GM19397 (cell line): ENCODE data around the gene CNTNAP5.

Experiments used
- ATAC-seq: cut with Tn5 transposase; IDR thresholded peaks from one replicate; pipeline ENCODE4 v1.9.1; 2021; ENCODE audit warnings: mild to moderate bottlenecking, moderate library complexity; ENCODE audit not compliant: unreplicated experiment

The CNTNAP5 gene

DNA sequence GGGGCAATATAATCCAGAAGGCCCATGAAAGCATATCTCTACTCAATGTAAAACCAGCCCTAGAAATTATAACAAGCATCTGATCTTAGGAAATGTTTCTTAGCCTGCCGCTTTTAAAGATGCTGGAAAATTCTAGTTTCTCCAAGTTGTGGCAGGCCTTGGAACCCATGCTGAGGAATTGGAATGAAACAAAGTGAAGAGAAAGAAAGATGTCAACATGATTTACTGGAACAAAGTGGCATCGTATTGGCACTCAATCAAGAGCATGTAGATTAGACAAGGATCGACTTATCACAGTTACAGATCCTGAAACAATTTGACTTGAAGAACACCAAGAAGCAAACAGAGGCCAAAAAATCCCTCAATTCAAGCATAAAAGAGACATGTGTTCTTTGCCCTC lies 28.7 kb downstream of the CNTNAP5 start:
- no peak for ATAC-seq

- no peak for ATAC-seq
Observed at GRCh38 chr2:124063596-124063995, 38.5 kb downstream of the CNTNAP5 start.

DNA sequence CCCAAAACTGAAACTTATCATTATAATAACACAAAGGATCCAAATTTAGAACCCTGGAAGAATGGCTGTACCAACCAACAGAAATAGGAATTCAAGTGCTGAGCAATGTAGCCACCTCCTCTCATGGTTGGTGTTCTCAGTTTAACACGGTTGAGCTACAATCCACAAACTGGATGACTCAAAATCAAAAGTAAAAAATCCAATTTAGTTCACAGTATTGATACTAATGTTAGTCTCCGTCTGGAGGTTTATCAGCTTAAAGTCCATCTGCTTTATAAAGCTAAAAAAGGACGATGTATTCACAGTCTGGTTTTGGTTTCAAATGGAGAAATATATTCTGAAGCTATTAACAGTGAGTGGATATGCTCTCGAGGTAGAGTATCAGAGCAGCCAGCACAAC lies 40.5 kb downstream of the CNTNAP5 start:
- ATAC-seq: no peak

DNA sequence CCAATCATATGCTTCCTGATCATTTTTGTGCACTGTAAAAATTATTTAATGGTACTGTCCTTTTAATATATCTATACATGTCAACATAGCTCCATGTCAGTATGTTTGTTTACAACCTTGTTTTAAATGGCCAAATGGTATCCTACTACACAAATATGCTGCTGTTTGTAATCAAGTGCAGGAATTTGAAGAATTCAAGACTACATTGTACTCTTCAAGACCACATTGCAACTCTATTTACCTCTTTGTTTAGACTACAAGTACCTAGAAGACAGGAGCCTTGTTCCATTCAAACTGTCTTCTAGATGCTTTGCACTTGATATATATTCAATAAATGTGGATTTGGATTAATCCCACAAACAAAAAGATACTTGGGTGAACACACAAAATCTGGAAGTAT lies 41.7 kb downstream of the CNTNAP5 start:
- ATAC-seq: no peak

DNA sequence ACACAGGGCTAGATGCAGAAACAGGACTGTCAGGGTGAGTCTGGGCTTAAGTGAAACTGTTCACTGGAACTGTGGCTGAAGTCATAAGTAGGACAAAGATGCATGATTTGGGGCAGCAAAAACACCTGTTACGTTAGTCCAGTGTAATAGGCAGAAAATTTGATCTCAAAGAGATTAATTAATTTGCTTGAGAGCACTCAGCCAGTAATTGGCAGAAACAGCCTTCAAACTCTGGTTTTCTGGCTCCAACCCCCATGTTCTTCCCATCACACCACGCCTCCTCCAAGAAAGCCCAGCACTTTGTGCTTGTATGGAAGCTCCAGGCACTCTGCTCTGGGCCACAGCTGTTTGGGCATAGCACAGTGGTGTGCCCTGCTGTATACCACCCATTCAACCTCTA lies 54.0 kb downstream of the CNTNAP5 start:
- ATAC-seq: no peak

- no peak for ATAC-seq
Observed at GRCh38 chr2:124080281-124081153, 55.4 kb downstream of the CNTNAP5 start.

DNA sequence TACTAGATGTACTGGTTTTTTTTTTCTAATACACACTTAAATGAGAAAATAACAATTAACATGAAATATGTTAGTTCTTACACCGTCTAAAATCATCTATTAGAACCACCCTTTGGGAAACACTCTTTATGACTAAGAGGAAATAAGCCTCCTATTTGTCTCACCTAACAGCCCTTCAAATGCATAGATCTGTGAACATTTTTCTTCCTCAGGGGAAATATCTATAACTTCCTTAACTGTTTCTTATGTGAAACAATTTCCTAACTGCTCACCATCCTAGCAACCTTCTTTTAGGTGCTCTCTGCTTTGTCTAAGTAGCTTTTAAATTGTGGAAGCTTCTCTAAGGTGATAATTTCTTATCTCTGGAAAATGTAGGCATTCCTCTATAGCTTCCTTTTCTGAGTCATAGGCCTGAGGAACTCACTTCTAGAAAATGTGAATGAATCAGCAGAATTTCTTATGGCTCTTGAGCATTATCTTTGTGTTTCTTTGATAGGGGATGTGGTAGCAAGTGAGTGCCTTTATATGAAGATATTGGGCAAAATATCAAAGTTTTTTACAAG lies 56.1 kb downstream of the CNTNAP5 start:
- ATAC-seq: no peak

DNA sequence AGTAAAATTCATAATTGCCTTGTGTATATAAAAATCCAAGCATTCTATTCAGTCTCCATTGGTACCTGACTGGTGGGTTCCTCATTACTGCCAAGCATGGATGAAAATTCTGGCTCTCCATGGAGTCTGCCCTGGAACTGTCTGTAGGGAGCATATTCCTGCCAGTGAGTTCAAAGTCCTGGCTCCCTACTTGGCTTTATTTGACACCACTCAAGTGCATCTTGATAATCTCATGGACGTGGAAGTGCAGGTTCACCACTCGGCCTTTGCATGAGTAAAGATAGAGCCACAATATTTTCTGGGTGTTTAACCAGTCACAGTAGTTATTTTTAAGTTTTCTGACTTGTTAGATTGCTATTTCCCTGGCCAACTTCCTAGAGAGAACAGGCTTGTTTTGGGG lies 63.5 kb downstream of the CNTNAP5 start:
- ATAC-seq: no peak

DNA sequence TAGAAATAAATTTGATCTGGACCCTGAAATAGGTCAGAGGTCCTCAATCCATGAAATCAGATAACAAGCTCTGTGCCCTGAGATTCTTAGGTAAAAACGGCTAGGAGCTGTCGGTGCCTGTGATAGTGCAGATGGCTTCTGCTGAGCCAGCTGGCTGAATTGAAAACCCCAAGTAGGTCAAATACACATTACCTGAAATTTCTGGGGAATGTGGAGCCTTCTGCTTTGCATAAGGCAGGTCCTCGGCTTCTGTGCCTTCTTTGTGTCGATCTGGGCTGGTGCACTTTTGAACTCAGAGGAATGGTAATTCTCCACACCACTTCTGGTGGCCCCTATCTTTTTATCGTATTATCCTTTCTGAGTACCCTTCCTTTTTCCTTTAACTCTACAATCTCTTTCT lies 66.6 kb downstream of the CNTNAP5 start:
- no peak for ATAC-seq

DNA sequence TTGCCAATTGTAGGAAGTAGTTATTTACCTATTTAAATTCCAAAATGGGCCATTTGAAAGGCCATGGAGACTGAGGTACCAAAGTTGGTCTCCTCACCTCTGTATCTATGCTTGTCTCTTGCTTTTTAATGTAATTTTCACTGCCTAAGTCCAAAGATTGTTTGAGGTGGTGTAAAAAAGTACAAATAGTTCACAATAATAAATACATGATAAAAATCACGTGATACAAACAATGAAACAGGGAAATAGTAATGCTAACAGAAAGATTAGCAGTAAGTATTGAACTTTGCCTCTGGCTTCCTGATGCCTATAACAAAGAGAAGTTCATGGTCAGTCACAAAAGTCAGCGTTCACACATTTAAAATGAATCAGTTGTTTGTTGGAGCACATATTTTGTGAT lies 67.6 kb downstream of the CNTNAP5 start:
- ATAC-seq: no peak

- no peak for ATAC-seq
Observed at GRCh38 chr2:124104914-124105313, 79.8 kb downstream of the CNTNAP5 start.

- ATAC-seq: no peak
Observed at GRCh38 chr2:124112206-124112605, 87.1 kb downstream of the CNTNAP5 start.

DNA sequence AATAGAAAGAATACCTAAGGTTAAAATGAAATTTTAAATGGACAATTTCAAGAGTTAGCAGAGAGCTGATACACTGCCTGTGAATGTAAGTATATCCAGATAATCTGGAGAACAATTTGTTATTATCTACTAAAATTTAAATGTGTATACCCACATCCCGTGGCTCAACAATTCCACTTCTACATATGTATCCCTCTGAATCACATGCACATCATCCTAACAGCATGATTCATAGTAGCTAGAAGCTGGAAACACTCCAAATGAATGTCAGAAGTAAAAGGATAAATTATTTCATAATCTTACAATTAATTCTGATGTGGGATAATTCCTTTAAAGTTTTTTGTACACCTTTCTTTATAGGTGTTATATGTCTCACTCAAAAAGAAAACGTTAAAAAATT lies 87.9 kb downstream of the CNTNAP5 start:
- ATAC-seq: no peak

DNA sequence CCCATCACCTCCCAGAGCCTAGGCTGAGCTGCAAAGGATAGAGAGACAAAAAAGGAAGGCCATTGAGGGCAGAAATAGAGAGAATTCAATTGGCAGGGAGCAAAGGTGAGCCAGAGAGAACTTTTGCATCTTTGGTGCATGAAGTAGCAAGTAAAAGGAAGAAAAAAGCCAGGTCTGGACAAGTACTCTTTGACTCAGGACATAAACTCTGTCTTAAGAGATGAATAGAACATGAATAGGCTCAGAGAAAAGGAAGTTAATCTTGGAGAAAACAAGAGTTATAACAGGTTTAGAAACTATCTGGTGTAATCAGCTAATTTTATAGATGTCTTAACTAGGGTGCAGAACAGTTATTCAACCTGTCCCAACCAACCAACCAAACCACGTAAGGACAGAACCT lies 95.2 kb downstream of the CNTNAP5 start:
- no peak for ATAC-seq

DNA sequence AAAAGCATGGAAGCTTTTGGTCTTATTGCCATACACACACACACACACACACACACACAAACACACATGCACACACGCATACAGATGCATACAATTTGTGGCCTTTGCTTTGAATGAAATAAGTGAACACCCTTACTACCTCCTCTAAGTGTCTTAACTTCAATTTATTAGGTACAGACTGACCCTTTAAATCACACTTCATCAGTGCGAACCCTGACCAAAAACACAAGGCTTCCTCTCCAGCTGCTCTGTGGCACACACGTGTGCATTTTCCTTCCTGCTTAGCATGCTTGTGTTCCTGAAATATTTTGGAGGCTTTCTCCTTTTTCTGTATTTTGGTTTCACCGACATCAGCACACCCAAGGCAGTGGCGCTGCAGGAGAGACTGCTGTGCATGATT lies 96.0 kb downstream of the CNTNAP5 start:
- ATAC-seq: no peak

GRCh38 chr2:124121760-124122275 lies 96.7 kb downstream of the CNTNAP5 start:
- ATAC-seq: no peak

DNA sequence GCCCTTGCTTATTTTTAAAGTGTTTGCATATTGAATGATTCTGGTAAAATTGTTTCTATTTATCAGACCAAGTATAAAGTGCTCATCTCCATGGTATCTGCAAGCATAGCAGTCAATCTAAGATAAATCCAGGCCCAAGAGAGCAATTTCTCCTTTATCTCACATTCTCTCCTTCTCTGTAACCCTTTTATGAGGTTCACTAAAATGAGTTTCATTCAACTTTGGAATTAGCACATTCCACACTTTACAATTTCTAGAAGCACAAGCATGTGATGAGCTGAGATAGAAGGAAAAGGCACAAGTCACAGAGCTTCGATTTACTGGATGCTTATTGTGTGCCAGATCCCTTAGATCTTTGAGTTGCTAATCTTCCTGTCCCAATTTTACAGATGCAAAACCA lies 97.3 kb downstream of the CNTNAP5 start:
- no peak for ATAC-seq

DNA sequence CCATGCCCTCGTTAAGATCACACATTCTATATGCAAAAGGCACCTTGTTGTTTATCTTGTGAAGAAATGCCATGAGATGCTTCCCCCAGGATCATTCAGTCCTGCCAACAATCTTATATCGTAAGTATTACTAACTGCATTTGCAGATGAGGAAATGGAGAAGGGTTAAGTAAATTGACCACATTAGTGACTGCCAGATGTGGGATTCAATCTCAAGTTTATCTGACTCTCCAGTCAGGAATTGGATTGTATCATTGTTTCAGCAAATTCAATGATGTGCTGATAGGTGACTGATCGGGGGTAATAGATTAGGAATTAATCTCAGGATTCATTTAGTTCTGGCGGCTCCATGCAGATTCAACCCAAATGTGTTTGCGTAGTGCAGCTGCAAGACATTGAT lies 106.2 kb downstream of the CNTNAP5 start:
- ATAC-seq: no peak

DNA sequence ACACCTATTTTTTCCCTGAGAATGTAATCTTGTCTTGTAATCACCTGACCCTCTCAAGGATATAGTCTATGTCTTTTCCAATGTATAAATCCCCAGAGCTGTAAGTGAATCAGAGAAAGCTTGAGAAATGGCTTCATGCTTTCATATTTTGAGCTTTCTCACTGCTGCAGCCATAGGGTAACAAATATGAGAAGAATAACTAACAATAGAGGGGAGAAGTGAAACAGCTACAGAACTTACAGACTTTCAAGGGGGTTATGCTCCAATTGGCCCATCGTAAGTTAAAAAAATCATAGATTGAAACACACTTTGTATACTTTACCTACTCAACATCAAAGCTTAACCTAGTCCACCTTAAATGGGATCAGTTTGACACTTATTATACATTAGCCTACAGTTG lies 111.0 kb downstream of the CNTNAP5 start:
- no peak for ATAC-seq

- no peak for ATAC-seq
Observed at GRCh38 chr2:124138076-124138475, 113.0 kb downstream of the CNTNAP5 start.

DNA sequence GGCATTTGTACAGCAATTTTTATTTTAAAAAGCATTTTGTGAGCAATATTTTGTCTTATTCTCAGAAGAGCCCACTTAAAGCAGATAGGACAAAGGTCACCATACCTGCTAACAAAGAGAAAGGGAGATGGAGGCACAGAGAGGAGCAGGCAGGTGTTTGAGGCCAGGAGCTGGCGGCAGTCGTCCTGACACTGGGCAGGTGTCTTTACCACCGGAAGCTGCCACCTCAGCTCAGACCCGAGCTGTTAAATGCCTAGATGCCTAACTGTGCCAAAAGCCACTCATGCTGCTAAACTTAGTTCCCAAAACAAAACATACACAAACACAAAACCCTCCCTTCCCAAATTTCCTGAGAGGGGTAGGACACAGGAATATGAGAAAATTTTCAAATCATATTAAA lies 120.9 kb downstream of the CNTNAP5 start:
- ATAC-seq: no peak

DNA sequence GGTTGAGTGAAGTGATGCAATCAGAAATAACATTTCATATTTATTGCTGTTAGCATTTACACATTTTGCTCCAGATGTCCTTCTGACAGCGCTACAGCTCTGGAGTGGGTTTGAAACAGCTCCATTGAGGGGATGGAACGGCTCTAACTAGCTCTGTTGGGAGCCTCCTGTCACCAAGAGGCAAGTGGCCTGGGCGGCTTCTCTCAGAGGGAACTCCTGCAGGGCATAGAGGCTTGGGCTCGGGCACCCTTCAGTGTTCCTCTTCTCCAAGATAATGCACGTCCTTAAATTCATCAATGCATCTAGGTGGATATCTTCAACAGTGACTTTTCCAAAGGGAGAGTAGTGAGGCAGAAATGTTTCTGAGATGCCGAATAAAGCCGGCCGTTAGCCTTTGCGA lies 122.5 kb downstream of the CNTNAP5 start:
- no peak for ATAC-seq
